ENCODE results near the gene PRKCE. TPM values are rescaled to one million over a fixed set of nuclear protein-coding genes. Genes with fewer than 3 reads are reported as not detected.

The PRKCE gene
- total and polyA plus RNA-seq, 2 of the 8 experiments (the other 6 are each of a cell fraction or from before 2014, with no cell fraction given) = 0.54 to 2.1 TPM

GRCh38 chr2:46077522-46078107 lies 426.1 kb downstream of the PRKCE start (continued):
- no peak for TF ChIP-seq CHD1 (IDR thresholded peaks at IDR 0.05; ENCODE audit: low read depth, low read length)
